Right lobe of liver (tissue), 4 donors: ENCODE measurements around the gene SERINC5.

Source experiments
- CTCF ChIP-seq, 4 donors: fragments of 200-600 bp in 3 of 4; fragments of 450-650 bp in 1 of 4; IDR thresholded peaks; one replicate each; pipeline versions ENCODE4 v1.5.1 to v1.8.0; 2016 to 2022; ENCODE audit warnings: antibody characterized with exemption in 4 of 4, mild to moderate bottlenecking in 2 of 4
- POLR2A ChIP-seq: fragments of 450-650 bp; IDR thresholded peaks from one replicate; pipeline ENCODE4 v1.6.1; 2017; ENCODE audit warnings: antibody characterized with exemption, mild to moderate bottlenecking
- donor health status: DM: no; HTN: no; CAD: no.
- donor health status: DM: no; HTN: no; CAD: no.
- donor health status: DM: no; HTN: yes; CAD: no.

- TF ChIP-seq CTCF (IDR thresholded peaks at IDR 0.05) (no peak), POLR2A (no peak)
These were observed 161.6 kb downstream of the SERINC5 start for GRCh38 chr5:80094236-80094738.
